GM12864 (cell line): ENCODE data around the gene PRR7.

Experiments
- DNase-seq: peaks from one replicate; pipeline ENCODE4 v3.0.0-alpha.2; 2011; ENCODE audit warnings: low read depth
- H3K4me3 ChIP-seq: 2 replicates; pipeline ENCODE4 v1.5.1; 2011; ENCODE audit warnings: mild to moderate bottlenecking, low read depth, low read length, control low read depth
- CTCF ChIP-seq: IDR thresholded peaks from 2 replicates; pipeline ENCODE4 v1.5.1; 2011; ENCODE audit warnings: low read depth, mild to moderate bottlenecking, moderate library complexity, low read length, control low read depth, inconsistent platforms; ENCODE audit errors: missing control alignments

The PRR7 gene

GRCh38 chr5:177468685-177469628, 22.3 kb downstream of the PRR7 start:
- TF ChIP-seq CTCF: no peak
- no peak for DNase-seq
- H3K4me3 ChIP-seq: no peak overlapping the region

GRCh38 chr5:177469750-177470525, 23.3 kb downstream of the PRR7 start:
- DNase-seq: no peak
- no peak overlapping the region for H3K4me3 ChIP-seq
- no peak for TF ChIP-seq CTCF

- no peak for TF ChIP-seq CTCF
- no peak for DNase-seq
- H3K4me3 ChIP-seq: no peak overlapping the region
Observed at GRCh38 chr5:177470759-177471536, 24.3 kb downstream of the PRR7 start.

GRCh38 chr5:177471610-177472356, 25.2 kb downstream of the PRR7 start:
- TF ChIP-seq CTCF: no peak
- no peak for DNase-seq
- no peak overlapping the region for H3K4me3 ChIP-seq

GRCh38 chr5:177472460-177473442, 26.1 kb downstream of the PRR7 start:
- TF ChIP-seq CTCF: no peak
- DNase-seq: no peak
- peak overlapping the region; percentile 49 for H3K4me3 ChIP-seq
